ENCODE measurements around the gene DNAH5. TPM values are rescaled to one million over a fixed set of nuclear protein-coding genes. Genes with fewer than 3 reads are reported as not detected.

The DNAH5 gene
- total and polyA plus RNA-seq, 2 donors, result 0.24 to 0.25 TPM

DNA sequence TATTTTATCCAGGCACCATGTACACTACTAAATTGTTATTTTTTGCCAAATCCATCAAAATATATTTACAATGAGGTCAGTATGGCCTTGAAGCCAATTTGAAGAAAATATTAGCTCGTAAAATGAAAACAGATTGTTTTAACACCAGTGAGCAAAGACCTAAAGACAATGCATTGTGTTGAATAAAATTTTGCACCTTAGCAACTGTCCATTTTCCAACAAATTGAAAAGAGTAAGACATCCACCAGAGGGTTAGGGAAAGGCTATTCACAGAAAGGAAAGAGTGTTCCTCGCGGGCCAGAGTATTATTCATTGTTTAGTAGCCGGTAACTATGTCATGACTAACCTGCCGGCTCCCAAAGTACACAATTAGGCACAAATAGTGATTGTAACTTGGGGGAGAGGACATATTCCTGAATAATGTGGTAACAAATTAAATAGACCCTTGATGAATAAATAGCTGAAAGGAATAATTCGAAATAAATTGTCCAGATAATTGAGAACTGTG is 213.3 kb downstream of the DNAH5 start:
- Histone ChIP-seq H3K27ac (ENCODE audit: low read depth in 1 of 2, low read length in 1 of 2) (no peak overlapping the region), H3K4me3 (ENCODE audit: low read length in 2 of 2) (no peak overlapping the region), H3K4me1 (ENCODE audit: control insufficient read depth in 2 of 2, insufficient read depth in 2 of 2, low read length in 2 of 2) (no peaks in the 10 kb centered on the region), H3K36me3 (ENCODE audit: control insufficient read depth in 2 of 2, insufficient read depth in 2 of 2, low read length in 1 of 2) (no peaks in the 10 kb centered on the region), H3K9me3 (ENCODE audit: control insufficient read depth in 2 of 2, insufficient read depth in 1 of 2, low read length in 1 of 2) (peaks cover 0 to 2% of the 10 kb centered on the region in 2 donors), H3K27me3 (ENCODE audit: control insufficient read depth in 2 of 2, insufficient read depth in 1 of 2, low read length in 1 of 2) (no peaks in the 10 kb centered on the region)
- WGBS, result 93% methylated on average over 6 of the region's 6 CpGs
- DNase-seq (ENCODE audit: low read depth in 6 of 9, low spot score in 9 of 9), result no peak

DNA sequence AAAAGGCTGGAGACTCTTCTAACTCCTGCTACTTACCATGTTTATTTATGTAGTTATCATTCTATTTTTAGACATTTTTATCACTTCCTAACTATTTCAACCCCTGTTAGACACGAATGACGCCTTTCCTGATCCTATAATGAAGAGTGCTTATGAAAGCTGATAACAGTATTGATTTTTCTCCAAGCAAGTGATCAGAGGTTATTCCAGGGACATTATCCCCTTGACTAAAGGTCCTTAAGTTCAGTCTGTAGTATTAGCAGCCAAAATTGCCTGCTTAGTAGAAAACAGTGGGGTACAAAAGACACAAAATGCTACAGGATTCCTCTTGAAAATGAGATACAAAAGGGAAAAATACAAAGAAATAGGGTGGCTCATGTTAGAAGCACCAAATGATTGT is 235.6 kb downstream of the DNAH5 start:
- Histone ChIP-seq H3K9me3 (ENCODE audit: control insufficient read depth in 2 of 2, insufficient read depth in 1 of 2, low read length in 1 of 2) (no peaks in the 10 kb centered on the region), H3K36me3 (ENCODE audit: control insufficient read depth in 2 of 2, insufficient read depth in 2 of 2, low read length in 1 of 2) (no peaks in the 10 kb centered on the region), H3K4me1 (ENCODE audit: control insufficient read depth in 2 of 2, insufficient read depth in 2 of 2, low read length in 2 of 2) (no peaks in the 10 kb centered on the region), H3K27ac (ENCODE audit: low read depth in 1 of 2, low read length in 1 of 2) (no peak overlapping the region), H3K4me3 (ENCODE audit: low read length in 2 of 2) (no peak overlapping the region), H3K27me3 (ENCODE audit: control insufficient read depth in 2 of 2, insufficient read depth in 1 of 2, low read length in 1 of 2) (no peaks in the 10 kb centered on the region)
- 70% methylated on average over 2 of the region's 2 CpGs for WGBS
- DNase-seq (ENCODE audit: low read depth in 6 of 9, low spot score in 9 of 9), result no peak

DNA sequence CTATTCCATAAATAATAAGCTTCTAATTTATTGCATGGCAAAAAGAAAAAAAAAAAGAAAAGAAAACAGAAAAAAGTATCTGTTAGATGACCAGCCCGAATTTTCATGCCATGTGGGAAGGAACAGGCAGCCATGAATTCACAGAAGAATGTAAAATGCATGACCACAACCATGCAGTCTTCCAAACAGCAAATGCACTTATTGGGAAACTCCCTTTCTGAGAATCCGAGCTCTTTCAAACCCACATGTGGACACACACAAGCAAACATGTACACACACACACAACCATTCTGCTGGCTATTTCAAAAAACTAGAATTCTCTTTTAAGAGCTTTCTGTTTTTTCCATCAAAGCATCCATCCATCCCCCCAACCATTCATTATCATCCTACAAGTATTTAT is 236.1 kb downstream of the DNAH5 start:
- Histone ChIP-seq H3K27ac (ENCODE audit: low read depth in 1 of 2, low read length in 1 of 2) (no peak overlapping the region), H3K4me1 (ENCODE audit: control insufficient read depth in 2 of 2, insufficient read depth in 2 of 2, low read length in 2 of 2) (no peaks in the 10 kb centered on the region), H3K36me3 (ENCODE audit: control insufficient read depth in 2 of 2, insufficient read depth in 2 of 2, low read length in 1 of 2) (no peaks in the 10 kb centered on the region), H3K4me3 (ENCODE audit: low read length in 2 of 2) (no peak overlapping the region), H3K9me3 (ENCODE audit: control insufficient read depth in 2 of 2, insufficient read depth in 1 of 2, low read length in 1 of 2) (no peaks in the 10 kb centered on the region), H3K27me3 (ENCODE audit: control insufficient read depth in 2 of 2, insufficient read depth in 1 of 2, low read length in 1 of 2) (no peaks in the 10 kb centered on the region)
- WGBS, result 65% methylated on average over 2 of the region's 2 CpGs
- no peak for DNase-seq (ENCODE audit: low read depth in 6 of 9, low spot score in 9 of 9)

DNA sequence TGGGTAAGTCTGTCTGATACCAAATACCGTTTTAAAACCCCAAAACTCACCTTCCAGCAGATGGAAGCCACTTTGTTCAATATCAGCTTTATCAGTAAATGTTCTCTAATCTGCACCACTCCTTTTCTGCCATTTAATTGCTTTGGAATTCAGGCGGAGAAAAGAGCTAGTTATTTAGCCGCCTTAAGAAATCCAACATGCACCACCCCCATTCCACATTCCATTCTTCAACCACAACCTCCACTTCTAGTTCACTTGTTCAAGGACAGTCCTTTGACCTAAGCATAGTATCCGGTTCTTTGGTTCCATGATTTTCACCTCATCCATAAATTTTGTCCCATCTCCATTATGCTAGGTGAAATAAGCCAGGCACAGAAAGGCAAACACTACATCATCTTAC is 240.1 kb downstream of the DNAH5 start:
- Histone ChIP-seq H3K9me3 (ENCODE audit: control insufficient read depth in 2 of 2, insufficient read depth in 1 of 2, low read length in 1 of 2) (no peaks in the 10 kb centered on the region), H3K4me1 (ENCODE audit: control insufficient read depth in 2 of 2, insufficient read depth in 2 of 2, low read length in 2 of 2) (no peaks in the 10 kb centered on the region), H3K36me3 (ENCODE audit: control insufficient read depth in 2 of 2, insufficient read depth in 2 of 2, low read length in 1 of 2) (no peaks in the 10 kb centered on the region), H3K4me3 (ENCODE audit: low read length in 2 of 2) (no peak overlapping the region), H3K27ac (ENCODE audit: low read depth in 1 of 2, low read length in 1 of 2) (no peak overlapping the region), H3K27me3 (ENCODE audit: control insufficient read depth in 2 of 2, insufficient read depth in 1 of 2, low read length in 1 of 2) (no peaks in the 10 kb centered on the region)
- no peak for DNase-seq (ENCODE audit: low read depth in 6 of 9, low spot score in 9 of 9)
- WGBS, result 84% methylated on average over 4 of the region's 4 CpGs

DNA sequence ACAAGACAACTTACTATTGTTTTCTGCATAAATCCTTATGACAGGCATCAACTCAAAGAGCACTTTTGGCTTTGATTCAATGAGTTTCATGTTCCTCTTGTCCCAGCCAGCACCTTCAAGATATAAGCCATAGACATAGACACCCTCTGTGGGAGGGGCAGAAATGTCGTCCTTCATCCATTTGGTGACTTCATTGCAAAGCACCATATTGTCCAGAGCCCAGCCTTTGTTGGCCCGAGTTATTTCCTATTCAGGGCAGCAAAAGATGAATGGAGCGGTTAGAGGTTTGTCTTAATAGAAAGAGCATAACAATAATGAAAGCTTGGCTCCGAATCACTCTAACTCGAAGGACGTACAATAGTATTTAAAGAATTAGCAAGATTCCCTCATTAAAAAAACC is 243.9 kb downstream of the DNAH5 start:
- Histone ChIP-seq H3K9me3 (ENCODE audit: control insufficient read depth in 2 of 2, insufficient read depth in 1 of 2, low read length in 1 of 2) (no peaks in the 10 kb centered on the region), H3K36me3 (ENCODE audit: control insufficient read depth in 2 of 2, insufficient read depth in 2 of 2, low read length in 1 of 2) (no peaks in the 10 kb centered on the region), H3K27me3 (ENCODE audit: control insufficient read depth in 2 of 2, insufficient read depth in 1 of 2, low read length in 1 of 2) (no peaks in the 10 kb centered on the region), H3K4me1 (ENCODE audit: control insufficient read depth in 2 of 2, insufficient read depth in 2 of 2, low read length in 2 of 2) (no peaks in the 10 kb centered on the region), H3K4me3 (ENCODE audit: low read length in 2 of 2) (no peak overlapping the region), H3K27ac (ENCODE audit: low read depth in 1 of 2, low read length in 1 of 2) (no peak overlapping the region)
- DNase-seq (ENCODE audit: low read depth in 6 of 9, low spot score in 9 of 9), result no peak
- WGBS, result 94% methylated on average over 6 of the region's 6 CpGs

DNA sequence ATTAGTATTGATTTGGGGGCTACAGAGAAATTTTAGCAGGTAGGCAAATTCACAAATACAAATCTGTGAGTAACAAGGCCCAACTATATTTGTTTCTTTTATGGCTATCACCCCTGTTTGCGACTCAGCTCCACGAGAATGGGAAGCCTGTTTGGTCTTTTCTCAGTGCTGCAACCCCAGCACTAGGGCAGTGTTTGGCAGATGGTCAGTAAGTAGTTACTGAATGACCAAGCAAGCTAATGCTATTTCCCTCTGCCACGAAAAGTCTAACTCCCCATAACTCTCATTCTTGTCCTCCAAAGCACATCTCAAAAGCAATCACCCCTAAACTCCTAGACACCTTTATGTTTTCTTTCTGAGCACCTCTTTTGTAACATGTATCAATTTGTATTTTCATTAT is 245.6 kb downstream of the DNAH5 start:
- H3K4me3 ChIP-seq (ENCODE audit: low read length in 2 of 2), result no peak overlapping the region
- H3K9me3 ChIP-seq (ENCODE audit: control insufficient read depth in 2 of 2, insufficient read depth in 1 of 2, low read length in 1 of 2), result no peaks in the 10 kb centered on the region
- H3K36me3 ChIP-seq (ENCODE audit: control insufficient read depth in 2 of 2, insufficient read depth in 2 of 2, low read length in 1 of 2), result no peaks in the 10 kb centered on the region
- WGBS, result 78% methylated on average over 3 of the region's 3 CpGs
- no peaks in the 10 kb centered on the region for H3K4me1 ChIP-seq (ENCODE audit: control insufficient read depth in 2 of 2, insufficient read depth in 2 of 2, low read length in 2 of 2)
- H3K27ac ChIP-seq (ENCODE audit: low read depth in 1 of 2, low read length in 1 of 2), result no peak overlapping the region
- no peak for DNase-seq (ENCODE audit: low read depth in 6 of 9, low spot score in 9 of 9)
- H3K27me3 ChIP-seq (ENCODE audit: control insufficient read depth in 2 of 2, insufficient read depth in 1 of 2, low read length in 1 of 2), result no peaks in the 10 kb centered on the region

DNA sequence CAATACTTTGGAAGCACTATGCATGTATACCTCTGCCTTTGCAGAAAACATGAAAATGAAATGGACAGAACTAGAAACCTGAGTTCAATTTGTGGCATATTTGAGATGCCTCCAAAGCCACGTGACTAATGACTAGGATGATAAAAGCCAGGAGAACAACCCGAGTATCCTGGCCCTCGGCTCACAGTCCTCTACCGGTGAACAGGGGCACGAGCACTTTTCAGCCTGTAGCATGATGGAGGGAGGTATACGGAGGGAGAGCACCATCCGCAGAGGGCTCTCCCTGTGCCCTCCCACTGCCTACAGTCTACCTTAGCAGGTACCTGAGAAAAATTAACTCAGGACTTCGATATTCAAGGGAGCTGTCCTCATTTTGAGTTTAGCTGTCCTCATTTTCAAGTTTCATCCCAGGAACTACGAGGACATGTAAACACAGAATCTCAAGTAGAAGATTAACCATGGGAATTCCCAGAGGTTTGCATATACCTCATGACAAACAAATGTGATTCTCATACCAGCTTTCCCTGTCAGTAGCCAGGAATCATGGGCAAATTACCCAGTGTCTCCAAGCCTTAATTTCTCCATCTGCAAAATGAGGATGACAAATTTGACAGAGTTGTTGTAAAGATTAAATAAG is 249.3 kb downstream of the DNAH5 start:
- Histone ChIP-seq H3K4me1 (ENCODE audit: control insufficient read depth in 2 of 2, insufficient read depth in 2 of 2, low read length in 2 of 2) (no peaks in the 10 kb centered on the region), H3K4me3 (ENCODE audit: low read length in 2 of 2) (no peak overlapping the region), H3K9me3 (ENCODE audit: control insufficient read depth in 2 of 2, insufficient read depth in 1 of 2, low read length in 1 of 2) (no peaks in the 10 kb centered on the region), H3K27ac (ENCODE audit: low read depth in 1 of 2, low read length in 1 of 2) (no peak overlapping the region), H3K27me3 (ENCODE audit: control insufficient read depth in 2 of 2, insufficient read depth in 1 of 2, low read length in 1 of 2) (no peaks in the 10 kb centered on the region), H3K36me3 (ENCODE audit: control insufficient read depth in 2 of 2, insufficient read depth in 2 of 2, low read length in 1 of 2) (no peaks in the 10 kb centered on the region)
- DNase-seq (ENCODE audit: low read depth in 6 of 9, low spot score in 9 of 9), result no peak
- WGBS, result 78% methylated on average over 9 of the region's 9 CpGs

DNA sequence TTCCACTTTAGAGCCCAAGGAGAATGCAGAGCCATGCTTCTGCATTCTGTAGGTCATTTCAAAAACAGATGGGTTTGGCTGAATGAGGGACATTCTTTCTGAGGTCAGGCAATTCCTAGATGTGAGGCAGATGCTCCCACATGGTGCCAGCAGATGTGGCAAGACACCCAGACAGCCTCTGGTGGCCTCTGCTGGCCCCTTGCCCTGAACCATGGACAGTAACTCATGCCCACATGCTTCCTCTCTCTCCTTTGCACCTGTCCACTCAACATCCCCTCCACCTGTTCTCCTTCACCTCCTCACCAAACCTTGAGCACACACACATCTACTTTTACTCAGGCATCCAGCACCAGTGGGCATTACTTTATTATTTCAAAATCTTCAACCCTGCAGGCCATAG is 252.3 kb downstream of the DNAH5 start:
- no peak overlapping the region for H3K27ac ChIP-seq (ENCODE audit: low read depth in 1 of 2, low read length in 1 of 2)
- no peaks in the 10 kb centered on the region for H3K36me3 ChIP-seq (ENCODE audit: control insufficient read depth in 2 of 2, insufficient read depth in 2 of 2, low read length in 1 of 2)
- DNase-seq (ENCODE audit: low read depth in 6 of 9, low spot score in 9 of 9), result no peak
- no peaks in the 10 kb centered on the region for H3K9me3 ChIP-seq (ENCODE audit: control insufficient read depth in 2 of 2, insufficient read depth in 1 of 2, low read length in 1 of 2)
- no peaks in the 10 kb centered on the region for H3K27me3 ChIP-seq (ENCODE audit: control insufficient read depth in 2 of 2, insufficient read depth in 1 of 2, low read length in 1 of 2)
- H3K4me3 ChIP-seq (ENCODE audit: low read length in 2 of 2), result no peak overlapping the region
- H3K4me1 ChIP-seq (ENCODE audit: control insufficient read depth in 2 of 2, insufficient read depth in 2 of 2, low read length in 2 of 2), result no peaks in the 10 kb centered on the region

DNA sequence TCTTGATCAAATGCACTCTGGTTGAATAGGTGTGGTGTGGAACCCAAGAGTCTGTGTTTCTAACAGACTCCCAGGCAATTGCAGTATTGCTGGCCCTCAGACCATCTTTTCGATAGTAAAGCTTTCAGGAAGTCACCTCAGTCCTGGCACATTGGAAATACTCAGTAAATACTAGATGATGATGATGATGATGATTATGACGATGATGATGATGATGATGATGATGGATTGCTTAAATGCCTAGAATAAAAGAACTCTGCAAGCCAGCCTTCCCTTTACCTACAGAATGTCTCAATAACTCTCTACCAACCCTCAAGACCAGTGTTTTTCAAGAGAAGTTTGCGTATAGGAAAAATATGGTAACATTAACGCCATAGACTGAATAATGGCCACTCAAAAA is 268.0 kb downstream of the DNAH5 start:
- no peaks in the 10 kb centered on the region for H3K4me1 ChIP-seq (ENCODE audit: control insufficient read depth in 2 of 2, insufficient read depth in 2 of 2, low read length in 2 of 2)
- no peak for DNase-seq (ENCODE audit: low read depth in 6 of 9, low spot score in 9 of 9)
- no peaks in the 10 kb centered on the region for H3K36me3 ChIP-seq (ENCODE audit: control insufficient read depth in 2 of 2, insufficient read depth in 2 of 2, low read length in 1 of 2)
- no peak overlapping the region for H3K4me3 ChIP-seq (ENCODE audit: low read length in 2 of 2)
- no peak overlapping the region for H3K27ac ChIP-seq (ENCODE audit: low read depth in 1 of 2, low read length in 1 of 2)
- H3K27me3 ChIP-seq (ENCODE audit: control insufficient read depth in 2 of 2, insufficient read depth in 1 of 2, low read length in 1 of 2), result no peaks in the 10 kb centered on the region
- no peaks in the 10 kb centered on the region for H3K9me3 ChIP-seq (ENCODE audit: control insufficient read depth in 2 of 2, insufficient read depth in 1 of 2, low read length in 1 of 2)
- 96% methylated on average over 4 of the region's 4 CpGs for WGBS

DNA sequence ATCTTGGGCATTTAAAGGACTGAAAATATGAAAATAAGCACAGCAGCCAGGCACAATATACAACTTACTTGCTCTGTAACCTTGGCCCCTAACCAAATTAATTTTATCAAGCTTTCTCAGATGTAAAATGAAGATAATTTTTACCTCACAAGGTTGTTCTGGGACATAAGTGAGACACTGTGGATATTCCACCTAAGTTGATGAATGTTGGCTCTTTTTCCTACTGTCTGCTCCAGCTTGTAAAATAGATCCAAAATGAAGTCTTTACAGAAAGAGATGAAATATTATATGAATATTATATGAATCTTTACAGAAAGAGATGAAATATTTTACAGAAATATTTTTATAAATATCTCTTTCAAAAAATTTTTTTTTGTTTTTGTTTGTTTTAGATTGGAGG is 270.1 kb downstream of the DNAH5 start:
- H3K4me3 ChIP-seq (ENCODE audit: low read length in 2 of 2), result no peak overlapping the region
- H3K4me1 ChIP-seq (ENCODE audit: control insufficient read depth in 2 of 2, insufficient read depth in 2 of 2, low read length in 2 of 2), result no peaks in the 10 kb centered on the region
- H3K36me3 ChIP-seq (ENCODE audit: control insufficient read depth in 2 of 2, insufficient read depth in 2 of 2, low read length in 1 of 2), result no peaks in the 10 kb centered on the region
- no peak for DNase-seq (ENCODE audit: low read depth in 6 of 9, low spot score in 9 of 9)
- no peaks in the 10 kb centered on the region for H3K27me3 ChIP-seq (ENCODE audit: control insufficient read depth in 2 of 2, insufficient read depth in 1 of 2, low read length in 1 of 2)
- H3K9me3 ChIP-seq (ENCODE audit: control insufficient read depth in 2 of 2, insufficient read depth in 1 of 2, low read length in 1 of 2), result no peaks in the 10 kb centered on the region
- H3K27ac ChIP-seq (ENCODE audit: low read depth in 1 of 2, low read length in 1 of 2), result no peak overlapping the region
